Activated naive CD4-positive, alpha-beta T cell treated with Interleukin-2 at 50 U/mL for 16 hours (primary cell): Measurements from ENCODE around the gene SERPINA4.

ENCODE experiments used
- DNase-seq: peaks from one replicate; pipeline ENCODE4 v3.0.0-alpha.2; 2020

Gene SERPINA4, protein sequence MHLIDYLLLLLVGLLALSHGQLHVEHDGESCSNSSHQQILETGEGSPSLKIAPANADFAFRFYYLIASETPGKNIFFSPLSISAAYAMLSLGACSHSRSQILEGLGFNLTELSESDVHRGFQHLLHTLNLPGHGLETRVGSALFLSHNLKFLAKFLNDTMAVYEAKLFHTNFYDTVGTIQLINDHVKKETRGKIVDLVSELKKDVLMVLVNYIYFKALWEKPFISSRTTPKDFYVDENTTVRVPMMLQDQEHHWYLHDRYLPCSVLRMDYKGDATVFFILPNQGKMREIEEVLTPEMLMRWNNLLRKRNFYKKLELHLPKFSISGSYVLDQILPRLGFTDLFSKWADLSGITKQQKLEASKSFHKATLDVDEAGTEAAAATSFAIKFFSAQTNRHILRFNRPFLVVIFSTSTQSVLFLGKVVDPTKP

DNA sequence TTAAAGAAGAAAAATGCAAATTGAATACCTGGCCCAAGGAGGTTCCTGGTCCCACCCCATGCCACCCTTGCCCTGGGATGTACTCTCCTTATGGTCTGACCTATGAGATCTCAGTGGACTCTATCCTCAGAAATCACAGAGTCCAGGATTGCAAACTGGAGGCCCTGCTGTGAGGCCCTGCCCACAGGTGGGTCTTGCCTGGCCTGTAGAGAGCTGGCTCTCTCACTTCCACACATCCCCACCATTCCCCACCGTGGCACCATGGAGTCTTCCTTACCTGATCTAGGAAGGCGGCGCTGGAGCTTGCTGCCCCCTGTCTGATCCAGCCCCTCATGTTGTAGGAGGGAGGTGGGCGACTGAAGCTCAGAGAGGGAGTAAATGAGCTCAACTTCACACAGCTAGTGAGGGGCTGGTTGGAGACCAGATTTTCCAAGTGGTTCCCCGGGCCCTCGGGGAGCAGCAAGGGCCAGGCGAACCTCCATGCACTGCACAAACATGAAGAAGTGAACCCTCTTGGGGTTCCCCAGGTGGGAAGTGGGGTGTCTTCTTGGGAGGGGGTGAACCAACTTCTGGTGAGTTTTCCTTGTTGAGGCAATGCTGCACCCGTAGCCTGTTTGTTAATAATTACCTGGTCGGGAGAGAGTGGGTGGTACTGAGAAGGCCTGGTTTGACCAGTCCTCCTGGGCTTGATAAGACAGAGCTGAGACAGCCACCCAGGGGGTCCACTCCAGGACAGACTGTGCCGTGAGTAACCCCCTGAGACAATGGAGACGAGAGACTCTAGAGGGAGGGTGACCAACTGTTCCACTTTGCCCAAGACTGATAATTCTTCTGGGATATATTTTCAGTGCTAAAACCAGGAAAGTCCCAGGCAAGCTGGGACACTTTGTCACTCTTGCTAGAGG, at the start of gene SERPINA4:
TSS of gene SERPINA4 (plus strand) at position 692 of the 905 bp plus-strand sequence. CDS start 2,041 bp downstream, outside the sequence.
- no peak for DNase-seq

DNA sequence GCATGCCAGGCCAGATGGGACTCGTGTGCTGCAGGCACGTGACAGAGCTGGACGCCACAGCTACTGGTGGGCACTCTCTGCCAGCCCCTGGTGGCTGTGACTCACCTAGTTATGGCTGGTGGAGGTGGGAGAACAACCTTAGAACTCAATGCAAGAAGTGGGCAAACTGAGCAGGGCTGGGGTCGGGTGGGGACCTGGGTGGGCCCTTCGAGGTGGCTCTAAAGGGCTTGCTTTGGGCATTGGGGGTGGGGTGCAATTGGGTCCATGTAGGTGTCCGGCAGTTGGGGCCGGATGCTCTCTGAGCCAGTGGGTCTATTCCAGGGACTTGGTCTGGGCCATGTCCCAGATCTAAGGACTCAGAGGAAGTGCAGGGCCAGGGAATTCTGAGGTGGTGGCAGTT, 46.9 kb upstream of the SERPINA4 start:
- no peak for DNase-seq

DNA sequence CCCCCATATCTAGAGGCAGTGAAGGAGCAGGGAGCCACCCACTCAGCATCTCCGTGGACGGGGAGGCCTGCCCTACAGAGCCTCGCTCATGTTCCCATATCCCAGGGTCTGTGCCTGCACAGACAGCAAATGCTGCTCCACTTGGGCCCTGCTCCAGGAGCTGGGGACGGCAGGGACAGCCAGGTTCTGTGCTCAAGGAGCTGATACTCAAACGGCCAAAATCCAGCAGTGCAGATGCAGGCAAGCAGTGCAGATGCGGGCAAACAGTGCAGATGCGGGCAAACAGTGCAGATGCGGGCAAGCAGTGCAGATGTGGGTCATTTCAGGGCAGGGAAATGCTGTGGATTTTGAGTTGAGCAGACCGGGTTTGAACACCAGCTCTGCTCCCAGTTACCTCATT, 45.8 kb upstream of the SERPINA4 start:
- no peak for DNase-seq

DNA sequence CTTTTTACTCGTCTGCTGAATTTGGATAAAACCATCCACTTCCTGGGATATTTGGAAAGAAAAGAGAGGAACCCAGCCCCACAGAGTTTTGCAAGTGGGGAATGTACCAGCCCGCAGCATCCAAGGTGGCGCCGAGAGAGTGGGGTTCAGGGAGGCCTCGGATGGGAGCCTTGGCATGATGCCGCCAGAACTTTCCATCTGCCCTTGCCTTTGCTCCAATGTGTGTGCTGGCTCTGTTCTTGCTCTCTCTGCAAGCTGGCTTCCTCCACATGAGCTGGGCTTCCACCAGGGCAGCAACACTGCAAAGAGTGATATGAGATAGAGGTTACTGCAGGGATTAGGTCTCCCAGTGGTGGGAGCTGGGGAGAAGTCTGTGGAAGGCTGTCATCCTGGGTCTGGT, 45.4 kb upstream of the SERPINA4 start:
- no peak for DNase-seq

DNA sequence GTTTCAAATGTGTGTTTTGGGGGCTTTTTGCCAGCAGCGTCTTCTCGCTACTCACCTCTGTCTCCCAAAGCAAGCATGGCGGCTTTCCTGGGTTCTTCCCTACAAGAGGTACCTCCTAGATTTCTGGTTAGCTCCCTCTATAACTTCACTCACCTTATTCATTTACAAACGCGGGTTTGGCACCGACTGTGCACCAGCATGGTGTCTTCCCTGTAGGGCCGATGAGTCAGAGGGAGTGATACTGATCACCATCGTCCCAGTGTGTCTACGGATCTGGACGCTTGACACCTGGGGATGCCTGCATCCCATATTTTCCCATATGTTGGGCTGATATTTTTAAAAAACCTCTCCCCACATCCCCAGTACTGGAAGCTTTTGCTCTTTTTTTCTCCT, 44.0 kb upstream of the SERPINA4 start:
- DNase-seq, result no peak

DNA sequence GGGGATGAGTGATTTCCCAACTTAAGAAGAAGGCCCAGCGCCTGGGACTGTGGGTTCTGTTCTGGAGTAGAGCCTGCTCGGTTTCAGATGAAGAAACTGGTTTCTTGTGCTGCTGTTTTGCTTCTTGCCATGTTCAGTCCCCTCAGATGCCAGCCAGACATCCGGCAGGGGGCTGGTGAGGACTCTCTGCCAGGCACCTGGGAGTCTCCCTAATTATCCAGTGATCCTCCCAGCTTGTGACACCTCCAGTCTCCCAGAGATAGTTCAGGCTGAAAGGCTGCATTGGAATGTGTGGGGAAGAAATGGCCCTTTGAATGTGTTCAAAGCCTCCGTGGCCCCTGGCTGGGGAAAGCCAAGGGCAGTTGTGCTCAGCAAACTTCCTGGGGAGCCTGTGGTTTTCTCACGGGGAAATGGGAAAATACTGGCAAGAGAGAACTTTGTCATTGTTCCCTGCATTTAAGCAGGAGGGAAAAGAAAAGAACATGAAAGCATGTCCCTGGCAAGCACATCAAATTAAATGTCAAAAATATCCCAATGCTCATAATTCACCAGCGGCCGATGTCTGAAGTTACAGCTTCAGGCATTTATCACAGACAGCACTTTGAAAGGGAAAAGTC, 43.5 kb upstream of the SERPINA4 start:
- DNase-seq, result no peak

DNA sequence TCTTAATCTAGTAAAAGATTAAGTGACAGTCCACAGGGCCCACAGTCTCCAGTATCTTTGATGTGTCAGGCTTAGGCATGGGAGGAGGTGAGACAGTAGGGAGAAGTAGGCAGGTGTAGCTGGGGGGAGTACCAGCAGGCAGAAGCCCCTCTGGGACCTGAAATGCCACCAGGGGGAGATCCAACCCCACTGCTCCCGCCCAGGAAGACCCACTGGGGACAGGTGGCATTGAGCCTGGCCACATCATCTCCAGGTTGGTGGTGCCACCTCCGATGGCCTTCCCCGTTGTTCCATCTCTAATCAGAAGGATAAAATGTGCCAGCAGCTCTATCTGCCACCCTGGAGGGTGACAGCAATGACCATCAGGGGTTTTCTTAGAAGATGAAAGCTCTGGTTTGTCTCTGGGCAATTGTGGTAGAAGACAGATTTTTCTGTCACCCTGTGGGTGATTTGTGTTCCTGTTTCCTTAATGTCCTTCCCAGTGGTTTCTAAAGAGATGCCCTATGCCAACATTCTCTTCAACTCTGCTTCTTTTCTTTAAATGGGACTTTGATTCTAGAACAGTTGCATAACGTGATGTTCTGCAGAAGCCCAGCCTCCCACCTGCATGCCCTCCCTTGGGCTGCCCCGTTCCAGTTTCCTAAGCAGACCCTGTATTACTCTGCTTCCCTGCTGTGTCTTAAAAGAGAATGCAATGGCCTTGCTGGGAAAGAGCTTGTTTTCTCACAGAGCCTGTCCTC, 39.7 kb upstream of the SERPINA4 start:
- DNase-seq, result no peak

DNA sequence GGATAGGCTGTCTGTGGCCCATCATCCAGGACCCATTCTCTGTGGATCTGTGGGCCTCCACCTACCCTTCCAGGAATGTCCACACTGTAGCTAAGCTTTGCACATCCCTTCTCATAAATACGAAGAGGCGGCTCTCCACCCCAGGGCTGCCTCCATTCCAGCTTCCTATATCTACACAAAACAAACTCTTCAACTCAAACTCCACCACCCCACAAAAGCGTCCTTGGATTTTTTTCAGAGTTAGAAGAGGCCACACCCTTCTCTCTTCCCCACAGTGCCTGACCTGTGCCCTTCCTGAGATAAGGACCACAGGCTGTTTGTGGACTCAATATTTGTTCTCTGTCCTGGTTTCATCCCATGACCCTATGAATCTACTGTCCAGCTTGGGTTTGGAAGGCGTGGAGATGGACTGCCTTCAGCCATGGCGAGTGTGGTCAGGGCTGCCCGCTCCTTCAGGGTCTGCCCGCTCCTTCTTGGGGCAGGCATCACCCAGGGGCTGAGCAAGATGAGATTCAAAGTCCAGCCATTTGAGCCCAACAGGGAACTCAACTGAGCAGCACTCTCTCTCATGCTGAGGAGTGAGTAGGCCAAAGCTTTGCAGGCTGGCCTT, 39.0 kb upstream of the SERPINA4 start:
- DNase-seq, result no peak

DNA sequence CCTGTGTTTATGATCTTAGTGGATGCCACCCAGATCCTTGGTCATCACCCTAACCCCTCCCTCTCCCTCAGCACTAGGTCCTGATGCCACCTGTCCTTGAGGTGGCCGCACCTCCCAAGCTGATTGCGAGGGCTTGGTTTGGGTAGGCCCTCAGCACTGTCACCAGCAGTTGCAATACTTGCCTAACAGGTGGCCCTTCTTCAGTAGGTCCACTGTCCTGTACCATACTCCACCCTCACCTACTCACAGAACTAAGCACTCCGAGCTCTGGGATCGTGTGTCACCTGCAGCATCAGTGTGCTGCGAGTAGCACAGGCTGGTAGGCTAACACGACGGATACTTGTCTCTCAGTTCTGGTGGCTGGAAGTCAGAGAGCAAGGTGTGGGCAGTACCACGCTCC, 38.0 kb upstream of the SERPINA4 start:
- DNase-seq, result no peak

DNA sequence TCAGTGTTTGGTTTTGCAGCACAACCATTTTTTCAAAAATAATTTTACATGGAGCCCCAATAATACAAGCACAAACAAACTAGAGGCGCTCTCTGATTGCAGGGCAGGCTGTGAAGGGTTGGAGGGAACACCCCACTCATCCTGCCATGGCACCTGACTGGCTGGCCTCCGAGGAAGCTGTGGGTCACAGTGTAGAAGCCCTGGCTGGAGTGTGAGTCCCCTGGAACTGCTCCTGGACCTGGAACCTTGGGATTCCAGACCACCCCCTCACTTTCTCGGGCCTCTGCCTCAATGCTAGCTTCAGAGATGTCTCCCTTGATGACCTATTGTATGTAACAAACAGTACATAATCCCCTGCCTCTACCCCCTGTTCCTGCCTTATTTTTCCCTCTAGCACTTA, 37.1 kb upstream of the SERPINA4 start:
- DNase-seq, result no peak

DNA sequence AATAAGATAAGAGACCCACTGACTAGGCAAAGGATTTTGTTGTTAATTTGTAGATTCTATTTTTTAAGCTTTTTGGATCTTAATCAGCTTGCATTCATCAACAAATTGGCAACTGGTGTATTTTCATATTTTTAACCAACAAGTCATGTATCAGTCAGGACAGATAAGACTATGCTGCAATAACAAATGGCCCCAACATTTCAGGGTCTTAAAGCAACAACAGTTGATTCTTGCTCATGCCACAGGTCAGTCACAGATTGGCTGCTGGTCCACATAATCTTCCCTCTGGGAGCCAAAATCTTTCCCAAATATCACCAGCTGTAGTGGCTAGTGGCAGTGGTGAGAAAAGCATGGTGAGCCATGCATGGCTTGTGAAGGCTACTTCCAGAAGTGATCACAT, 30.1 kb upstream of the SERPINA4 start:
- DNase-seq, result no peak

DNA sequence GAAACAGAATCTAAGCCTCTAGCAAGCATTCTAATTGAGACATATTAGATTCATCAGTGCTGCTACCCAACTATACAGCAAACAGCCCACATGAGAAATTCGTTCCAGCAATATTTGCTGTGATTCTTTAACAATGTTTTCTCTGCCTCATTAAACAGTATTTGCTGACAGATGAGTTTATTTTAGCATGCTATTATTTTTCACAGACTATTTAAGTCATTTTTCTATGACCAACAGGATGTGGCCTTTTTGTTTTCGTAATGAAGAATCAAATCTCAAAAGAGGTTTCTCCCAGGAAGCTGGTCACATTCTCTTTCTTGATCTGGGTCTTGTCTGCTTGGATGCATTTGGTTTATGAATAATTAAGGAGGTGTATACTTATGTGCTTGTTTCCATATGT, 28.8 kb upstream of the SERPINA4 start:
- DNase-seq, result no peak

DNA sequence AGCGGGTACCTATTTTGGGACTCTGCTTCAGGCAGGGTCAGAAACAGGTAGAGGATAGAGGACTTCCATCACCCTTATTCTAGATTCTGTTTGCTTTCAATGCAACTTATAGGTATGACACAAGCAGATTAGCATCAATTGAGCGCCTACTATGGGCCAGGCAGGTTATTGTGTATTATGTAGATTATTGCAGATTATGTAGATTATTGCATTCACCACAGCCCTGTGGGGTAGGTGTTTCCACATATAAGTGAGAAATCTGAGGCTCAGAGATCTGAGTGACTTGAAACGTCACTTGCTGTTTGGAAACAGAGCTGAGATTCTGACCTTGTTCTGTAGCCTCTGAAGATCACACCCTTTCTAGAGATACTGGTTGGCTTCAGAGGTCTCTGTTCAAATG, 25.7 kb upstream of the SERPINA4 start:
- DNase-seq, result no peak

DNA sequence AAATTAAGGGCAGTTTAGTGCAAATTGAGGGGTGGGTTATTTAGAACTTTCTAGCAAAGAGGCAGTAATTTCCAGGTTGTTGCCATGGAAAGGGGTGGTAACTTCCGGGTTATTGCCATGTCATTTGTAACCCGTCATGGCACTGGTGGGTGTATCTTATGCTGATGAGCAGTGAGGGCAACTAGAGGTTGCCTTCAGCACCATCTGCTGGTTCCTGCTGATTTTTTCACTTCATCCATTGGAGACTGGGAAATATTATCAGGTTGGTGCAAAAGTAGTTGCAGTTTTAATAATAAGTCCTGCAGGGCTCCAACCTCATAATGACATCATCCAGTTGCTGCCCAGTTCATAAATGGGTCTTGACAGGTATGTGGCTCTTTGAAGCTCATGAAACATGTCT, 24.4 kb upstream of the SERPINA4 start:
- no peak for DNase-seq

DNA sequence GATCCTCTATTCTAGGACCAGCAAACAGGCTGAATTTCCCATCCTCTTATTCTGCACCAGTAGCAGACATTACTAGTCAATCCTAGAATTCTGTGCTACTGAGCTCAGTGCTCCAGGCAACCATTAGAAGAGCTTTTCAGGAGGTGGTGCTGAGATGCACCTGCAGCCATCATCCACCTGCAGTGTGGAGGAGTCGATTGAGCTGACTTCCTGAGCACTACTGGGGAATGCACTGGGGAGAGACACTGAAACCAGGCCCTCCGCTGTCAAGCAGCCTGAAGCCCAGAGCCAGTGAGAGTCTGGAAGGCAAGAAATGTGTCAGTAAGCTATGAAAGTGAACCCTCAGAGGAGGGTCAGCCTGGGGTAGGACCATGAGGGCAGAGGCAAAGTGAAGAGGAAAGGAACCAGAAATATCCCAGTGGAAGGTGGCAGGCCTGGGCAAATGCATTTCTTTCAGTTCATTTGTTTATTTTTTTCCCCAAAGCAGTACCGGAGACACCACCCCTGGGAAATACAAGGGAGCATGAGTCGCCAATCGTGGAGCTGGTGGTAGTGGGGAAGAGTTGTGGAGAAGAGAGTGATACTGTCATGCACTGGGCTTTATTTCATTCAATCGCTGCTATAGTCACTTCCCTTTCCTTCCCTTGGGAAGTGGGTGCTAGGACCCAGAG, 23.0 kb upstream of the SERPINA4 start:
- DNase-seq, result no peak

DNA sequence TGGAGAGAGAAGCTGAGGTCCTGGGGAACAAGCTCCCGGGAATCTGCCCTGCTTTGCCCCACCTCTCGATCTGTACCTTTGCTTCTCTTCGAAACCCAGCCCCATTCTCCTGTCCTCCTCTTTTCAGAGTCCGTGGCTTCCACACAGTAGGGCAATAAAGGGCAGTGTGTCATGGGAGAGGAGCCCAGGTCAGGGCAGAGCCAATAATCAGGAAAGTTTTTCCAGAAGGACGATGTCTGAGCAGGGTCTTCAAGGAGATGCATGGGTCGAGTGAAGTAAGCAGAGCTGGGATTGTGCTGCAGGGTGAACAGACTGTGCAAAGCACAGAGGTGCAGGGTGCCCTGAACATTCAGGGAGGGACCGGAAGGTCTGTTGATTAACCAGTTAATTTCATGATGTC, 22.1 kb upstream of the SERPINA4 start:
- no peak for DNase-seq

DNA sequence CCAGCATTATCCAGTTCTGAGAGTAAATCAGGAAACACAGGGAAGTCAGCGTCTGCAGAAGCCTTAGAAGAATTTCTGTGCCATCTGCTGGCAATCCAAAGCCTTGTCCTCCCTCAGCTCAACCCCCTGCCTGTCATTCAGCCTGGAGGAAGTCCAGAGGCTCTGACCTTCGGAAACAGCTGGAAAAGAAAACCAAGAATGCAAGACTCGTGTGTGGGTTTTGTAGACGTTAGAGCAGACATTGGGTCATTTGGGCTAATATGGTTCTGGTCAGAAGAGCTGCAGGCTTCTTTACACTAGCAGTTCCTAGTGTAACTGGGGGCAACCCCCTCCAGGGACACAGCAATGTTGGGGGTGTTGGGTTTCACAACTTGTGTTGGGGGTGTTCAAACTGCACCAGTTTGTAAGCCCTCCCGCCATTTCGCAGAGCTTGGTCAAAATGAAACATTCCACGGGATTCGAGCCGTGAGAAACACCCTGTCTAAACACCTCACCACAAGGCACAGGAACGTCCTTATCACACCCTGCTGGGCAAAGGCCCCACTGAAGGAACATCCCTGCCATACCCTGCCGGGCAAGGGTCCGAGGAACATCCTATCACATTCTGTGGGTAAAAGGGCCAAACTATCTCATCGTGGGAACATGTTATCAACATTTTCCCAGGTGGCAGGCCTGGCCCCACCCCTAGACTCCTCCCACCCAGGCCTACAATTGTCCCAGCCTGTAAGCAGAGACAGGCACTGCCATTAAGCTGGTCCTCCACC, 21.0 kb upstream of the SERPINA4 start:
- no peak for DNase-seq

DNA sequence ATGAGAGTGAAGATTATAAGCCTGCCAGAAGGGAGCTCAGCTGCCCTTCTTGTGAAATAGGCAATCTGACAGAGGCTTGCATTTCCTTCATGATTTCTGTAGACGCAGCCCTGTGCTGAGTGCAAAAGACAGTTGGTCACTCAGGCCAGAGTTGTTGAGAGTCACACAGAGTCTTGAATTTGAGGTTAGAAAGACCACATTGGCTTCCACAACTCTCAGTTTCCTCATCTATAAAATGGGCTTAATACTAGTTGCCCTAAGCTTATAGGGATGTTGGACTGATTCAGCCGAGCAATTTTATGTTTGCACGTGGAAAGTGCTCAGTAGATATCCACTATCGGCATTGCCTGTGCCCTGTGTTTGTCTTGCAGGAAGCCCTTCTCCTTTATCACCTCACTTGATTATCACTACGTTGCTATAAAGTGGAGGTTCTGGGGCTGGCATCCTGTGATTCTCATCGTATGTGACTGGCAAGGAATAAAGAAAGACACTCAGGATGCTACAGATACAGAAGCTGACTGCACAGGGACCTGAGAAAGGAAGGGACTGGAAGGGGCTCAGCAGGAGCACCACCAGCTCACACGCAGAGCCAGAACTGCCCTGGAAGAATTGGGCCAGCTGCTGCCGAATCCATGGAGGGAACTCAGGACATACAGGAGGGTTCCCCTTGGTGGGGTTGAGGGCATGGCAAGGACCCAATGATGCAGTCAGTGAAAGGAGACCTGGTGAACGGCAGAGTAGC, 19.8 kb upstream of the SERPINA4 start:
- no peak for DNase-seq

DNA sequence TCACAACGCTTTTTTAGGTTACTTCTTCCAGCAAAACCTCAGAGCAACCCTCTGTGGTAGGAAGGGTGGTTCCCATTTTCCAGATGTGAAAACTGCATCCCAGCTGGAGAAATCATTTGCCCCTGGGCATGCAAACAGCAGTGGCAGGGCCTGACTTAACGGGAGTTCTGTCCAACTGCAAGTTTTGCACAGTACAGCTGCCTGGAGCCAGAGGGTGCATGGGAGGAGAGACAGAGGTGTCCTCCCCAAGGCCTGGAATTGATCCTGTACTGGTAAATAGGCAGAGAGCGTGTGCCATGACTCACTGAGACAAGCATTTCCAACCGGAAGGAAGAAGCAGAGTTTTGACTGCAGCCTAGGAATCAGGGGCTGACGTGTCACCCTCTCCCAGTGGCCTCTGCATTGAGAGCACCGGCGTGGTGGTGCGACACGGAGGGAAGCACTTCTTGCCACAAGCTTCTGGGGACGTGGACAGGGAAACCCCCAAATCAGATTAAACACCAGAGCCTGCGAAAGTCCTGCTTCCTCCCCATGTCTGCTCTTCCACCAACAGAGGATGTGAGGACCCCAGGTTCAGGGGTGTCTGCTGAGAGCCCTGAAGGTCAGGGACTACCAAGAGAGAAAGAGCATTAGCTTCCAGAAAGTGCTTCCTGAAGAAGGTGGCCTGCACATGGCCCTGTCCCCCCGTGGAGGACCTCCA, 19.0 kb upstream of the SERPINA4 start:
- DNase-seq, result no peak
